DLD1 (cell line): ENCODE results near the gene EMILIN2.
"Not testable (repeated sequence)": the region's sequence is repeated elsewhere in the genome, so short reads cannot be mapped to it uniquely, and the experiment has no call there.

Experiments used
- in situ Hi-C: cut with HindIII; loops from 2 replicates; pipeline ENCODE4 v1.10.0; 2017; ENCODE audit warnings: low sequenced_read_pairs

EMILIN2 gene

DNA sequence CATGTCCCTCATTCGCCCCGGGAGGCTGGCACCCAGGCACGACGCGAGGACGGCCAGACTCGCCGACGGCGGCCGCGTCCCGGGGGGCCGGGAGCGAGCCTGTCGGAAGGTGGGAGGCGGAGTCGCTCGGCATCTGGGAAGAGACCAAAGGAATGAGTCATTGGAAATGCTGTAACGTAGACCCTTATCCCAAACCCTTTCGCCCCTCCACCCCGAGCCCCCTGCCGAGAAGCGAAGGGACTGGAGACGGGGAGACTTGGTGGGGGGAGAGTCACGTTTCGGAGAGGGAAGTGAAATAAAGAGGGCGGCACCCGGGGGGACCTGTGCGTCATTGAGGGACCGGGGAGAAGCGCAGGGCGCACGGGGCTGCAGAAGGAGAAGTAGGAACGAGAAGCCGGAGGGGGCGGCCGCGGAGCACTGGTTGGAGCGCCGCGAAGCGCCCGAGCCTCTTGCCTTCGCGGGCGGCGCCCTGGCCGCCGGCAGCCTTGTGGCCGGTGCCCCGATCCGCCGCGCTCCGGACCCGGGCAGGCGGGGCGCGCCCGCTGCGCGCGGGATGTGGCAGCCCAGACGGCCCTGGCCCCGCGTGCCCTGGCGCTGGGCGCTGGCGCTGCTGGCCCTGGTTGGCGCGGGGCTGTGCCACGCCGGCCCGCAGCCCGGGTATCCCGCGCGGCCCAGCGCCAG lies at the start of gene EMILIN2:
TSS of gene EMILIN2 (plus strand) at position 371 of the 681 bp plus-strand sequence. CDS start at position 554, 183 bp downstream.
- in situ Hi-C loops, result no loop called here

DNA sequence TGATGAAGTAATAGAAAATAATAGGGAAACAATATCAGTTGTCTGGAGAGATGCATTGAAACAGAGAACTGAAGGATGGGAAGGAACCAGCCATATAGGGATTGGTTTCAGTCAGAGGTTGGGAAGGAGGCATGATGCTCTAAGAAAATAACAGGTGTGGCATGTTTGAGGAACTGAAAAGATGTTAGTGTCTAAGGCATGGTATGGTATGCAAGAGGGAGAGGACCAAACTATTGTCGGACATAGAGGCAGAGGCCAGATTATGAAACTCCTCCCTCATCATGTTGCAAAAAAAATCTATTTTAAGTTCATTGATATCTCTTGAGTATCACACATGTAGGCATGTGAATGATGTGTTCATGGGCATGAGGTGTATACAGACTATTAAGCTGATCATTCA lies 48.9 kb upstream of the EMILIN2 start:
- in situ Hi-C loops, result no loop called here

- in situ Hi-C loops, result no loop called here
Observed at GRCh38 chr18:2799369-2799768, 47.4 kb upstream of the EMILIN2 start.

DNA sequence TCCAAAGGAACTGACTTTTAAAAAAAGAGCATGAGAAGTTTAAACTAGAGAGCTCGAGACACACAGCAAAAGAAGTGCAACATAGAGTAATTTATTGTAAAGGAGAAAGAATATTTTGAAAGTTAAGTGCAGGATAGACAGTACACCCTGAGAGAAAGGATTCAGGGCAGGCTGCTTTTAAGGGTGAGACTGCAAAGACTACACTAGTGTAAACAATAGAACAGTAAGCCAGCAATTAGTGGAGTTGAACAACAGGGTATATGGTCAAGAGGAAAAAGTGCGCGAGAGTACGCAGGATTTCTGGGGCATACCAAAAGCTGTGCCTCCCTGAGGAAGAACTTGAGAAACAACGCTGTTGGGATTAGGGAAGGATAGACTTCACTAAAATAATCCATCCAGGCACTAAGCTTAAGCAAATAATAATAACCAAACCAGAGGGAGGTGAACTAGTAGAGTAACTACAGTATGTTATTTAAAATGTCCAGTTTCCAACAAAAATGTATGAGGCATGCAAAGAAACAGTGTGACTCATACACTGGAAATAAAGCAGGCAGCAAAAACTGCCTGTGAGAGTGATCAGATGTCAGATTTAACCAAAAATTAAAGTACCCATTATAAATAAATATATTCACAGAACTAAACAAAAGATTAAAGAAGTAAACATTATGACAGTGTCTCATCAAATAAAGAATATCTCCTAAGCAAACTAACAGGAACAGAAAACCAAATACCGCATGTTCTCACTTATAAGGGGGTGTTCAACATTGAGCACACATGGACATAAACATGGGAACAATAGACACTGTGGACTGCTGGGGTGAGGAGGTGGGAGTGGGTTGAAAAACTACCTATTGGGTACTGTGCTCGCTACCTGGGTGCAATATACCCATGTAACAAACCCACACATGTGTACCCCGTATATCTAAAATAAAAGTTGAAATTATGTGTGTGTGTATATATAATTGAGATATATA lies 40.5 kb upstream of the EMILIN2 start:
- in situ Hi-C loops, result no loop called here

- in situ Hi-C loops, result not testable (repeated sequence)
Observed at GRCh38 chr18:2808640-2809039, 38.2 kb upstream of the EMILIN2 start.

DNA sequence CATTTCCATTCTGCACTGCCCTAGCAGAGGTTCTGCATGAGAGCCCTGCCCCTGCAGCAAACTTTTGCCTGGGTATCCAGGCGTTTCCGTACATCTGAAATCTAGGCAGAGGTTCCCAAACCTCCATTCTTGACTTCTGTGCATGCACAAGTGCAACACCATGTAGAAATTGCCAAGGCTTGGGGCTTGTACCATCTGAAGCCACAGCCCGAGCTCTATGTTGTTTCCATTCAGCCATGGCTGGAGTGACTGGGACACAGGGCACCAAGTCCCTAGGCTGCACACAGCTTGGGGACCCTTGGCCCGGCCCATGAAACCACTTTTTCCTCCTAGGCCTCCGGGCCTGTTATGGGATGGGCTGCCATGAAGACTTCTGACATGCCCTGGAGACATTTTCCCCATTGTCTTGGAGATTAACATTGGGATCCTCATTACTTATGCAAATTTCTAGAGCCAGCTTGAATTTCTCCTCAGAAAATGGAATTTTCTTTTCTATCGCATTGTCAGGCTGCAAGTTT lies 37.1 kb upstream of the EMILIN2 start:
- in situ Hi-C loops, result not testable (repeated sequence)

DNA sequence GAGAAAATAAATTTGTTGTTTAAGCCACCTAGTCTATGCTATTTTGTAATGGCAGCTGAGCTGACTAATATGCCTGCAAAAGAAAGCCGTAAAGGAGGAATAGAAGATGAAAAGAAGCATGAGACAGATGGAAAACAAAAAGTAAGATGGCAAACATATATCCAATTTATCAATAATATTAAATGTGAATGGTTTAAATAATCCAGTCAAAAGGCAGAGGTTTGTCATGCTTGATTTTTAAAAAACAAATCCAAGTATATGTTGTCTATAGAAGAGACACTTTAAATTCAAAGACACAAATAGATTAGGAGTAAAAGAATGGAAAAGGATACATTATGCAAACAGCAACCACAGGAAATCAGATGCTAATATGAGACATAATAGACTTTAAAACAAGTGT lies 35.4 kb upstream of the EMILIN2 start:
- in situ Hi-C loops, result no loop called here

GRCh38 chr18:2814928-2815327 lies 31.9 kb upstream of the EMILIN2 start:
- in situ Hi-C loops, result no loop called here

DNA sequence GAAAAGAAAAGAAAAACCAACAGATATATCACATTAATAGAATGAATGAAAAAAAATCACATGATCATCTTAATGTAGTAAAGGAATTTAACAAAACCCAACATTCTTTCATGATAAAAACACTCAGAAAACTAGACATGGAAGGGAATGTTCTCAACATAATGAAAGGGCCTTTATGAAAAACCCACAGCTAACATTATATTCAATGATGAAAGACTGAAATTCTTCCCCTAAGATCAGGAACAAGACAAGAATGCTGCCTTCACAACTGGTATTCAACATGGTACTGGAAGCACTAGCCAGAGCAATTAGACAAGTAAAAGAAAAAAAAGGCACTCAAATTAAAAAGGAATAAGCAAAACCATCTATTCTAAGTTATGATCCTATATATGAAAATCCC lies 28.5 kb upstream of the EMILIN2 start:
- in situ Hi-C loops, result no loop called here

DNA sequence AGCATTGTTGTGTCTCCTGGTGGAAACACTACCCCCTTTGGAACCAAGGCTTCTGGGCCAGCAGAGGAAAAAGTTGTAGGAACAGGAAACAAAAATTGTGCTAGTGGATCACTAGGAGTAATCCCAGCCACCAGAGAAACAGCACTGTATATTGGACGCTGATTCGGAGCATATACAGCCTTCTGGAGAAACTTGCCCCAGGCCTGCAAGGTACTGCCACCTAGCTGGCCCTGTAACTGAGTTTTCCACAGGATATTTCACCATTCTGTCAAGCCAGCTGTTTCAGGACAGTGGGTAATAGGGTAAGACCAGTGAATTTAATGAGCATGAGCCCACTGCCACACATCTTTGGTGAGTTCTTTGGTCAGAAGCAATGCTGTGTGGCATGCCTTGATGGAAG lies 25.1 kb upstream of the EMILIN2 start:
- in situ Hi-C loops, result no loop called here

GRCh38 chr18:2822213-2822921 lies 24.4 kb upstream of the EMILIN2 start:
- in situ Hi-C loops, result no loop called here

DNA sequence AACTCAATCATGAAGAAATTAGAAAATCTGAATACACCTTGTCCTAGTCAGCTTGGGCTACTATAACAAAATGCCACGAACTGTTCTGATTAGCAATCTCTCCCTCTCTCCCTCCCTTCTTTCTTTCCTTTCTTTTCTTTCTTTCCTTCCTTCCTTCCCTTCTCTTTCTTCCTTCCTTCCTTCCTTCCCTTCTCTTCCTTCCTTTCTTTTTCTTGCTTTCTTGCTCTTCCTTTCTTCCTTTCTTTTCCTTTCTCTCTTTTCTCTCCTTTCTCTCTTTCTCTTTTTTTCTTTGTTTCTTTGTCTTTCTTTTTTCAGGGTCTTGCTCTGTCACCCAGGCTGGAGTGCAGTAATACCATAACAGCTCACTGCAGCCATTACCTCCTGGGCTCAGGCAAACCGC lies 23.6 kb upstream of the EMILIN2 start:
- in situ Hi-C loops, result no loop called here

- in situ Hi-C loops, result no loop called here
Observed at GRCh38 chr18:2823966-2824365, 22.8 kb upstream of the EMILIN2 start.

DNA sequence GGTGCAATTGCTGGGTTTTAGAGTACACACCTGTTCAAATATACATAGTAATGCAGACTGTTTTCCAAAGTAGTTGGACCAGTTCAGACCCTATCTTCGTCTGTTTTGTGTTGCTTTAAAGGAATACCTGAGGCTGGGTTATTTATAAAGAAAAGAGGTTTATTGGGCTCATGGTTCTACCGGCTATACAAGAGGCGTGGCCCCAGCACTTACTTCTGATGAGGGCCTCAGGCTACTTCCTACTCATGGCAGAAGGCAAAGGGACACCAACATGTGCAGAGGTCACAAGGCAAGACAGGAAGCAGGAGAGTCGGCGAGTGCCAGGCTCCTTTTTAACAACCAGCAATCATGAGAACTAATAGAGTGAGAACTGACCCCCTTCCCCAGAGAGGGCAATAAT lies 21.9 kb upstream of the EMILIN2 start:
- in situ Hi-C loops, result no loop called here

- in situ Hi-C loops, result no loop called here
Observed at GRCh38 chr18:2825613-2826175, 21.1 kb upstream of the EMILIN2 start.

DNA sequence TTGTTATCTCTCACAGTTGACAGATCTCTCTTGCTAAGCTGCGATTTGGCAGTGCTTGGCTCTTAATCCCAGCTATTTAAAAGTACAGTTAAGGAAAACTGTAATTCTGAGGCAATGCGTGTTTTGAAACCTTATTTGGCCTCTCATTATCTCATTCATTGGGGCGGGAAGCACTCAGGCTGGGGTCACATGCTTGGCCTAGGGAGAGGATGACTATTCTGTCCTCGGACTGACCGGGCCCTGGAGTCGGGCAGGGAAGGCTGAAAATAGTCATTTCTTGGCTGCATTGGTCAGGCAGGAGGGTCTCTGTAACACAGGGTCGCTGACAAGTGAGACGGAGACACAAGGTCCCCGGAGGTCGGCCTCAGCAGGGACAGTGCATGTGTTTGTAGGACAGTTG lies 20.2 kb upstream of the EMILIN2 start:
- in situ Hi-C loops, result no loop called here

- in situ Hi-C loops, result no loop called here
Observed at GRCh38 chr18:2827061-2827460, 19.7 kb upstream of the EMILIN2 start.

DNA sequence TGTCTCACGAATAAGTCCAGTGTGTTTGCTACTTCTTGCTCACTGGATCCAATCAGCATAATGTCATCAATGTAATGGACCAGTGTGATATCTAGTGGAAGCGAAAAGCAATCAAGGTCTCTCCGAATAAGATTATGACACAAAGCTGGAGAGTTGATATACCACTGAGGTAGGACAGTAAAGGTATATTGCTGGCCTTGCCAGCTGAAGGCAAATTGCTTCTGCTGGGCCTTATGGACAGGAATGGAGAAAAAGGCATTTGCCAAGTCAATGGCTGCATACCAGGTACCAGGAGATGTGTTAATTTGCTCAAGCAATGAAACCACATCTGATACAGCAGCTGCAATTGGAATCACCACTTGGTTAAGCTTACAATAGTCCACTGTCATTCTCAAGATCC lies 10.7 kb upstream of the EMILIN2 start:
- in situ Hi-C loops, result not testable (repeated sequence)

DNA sequence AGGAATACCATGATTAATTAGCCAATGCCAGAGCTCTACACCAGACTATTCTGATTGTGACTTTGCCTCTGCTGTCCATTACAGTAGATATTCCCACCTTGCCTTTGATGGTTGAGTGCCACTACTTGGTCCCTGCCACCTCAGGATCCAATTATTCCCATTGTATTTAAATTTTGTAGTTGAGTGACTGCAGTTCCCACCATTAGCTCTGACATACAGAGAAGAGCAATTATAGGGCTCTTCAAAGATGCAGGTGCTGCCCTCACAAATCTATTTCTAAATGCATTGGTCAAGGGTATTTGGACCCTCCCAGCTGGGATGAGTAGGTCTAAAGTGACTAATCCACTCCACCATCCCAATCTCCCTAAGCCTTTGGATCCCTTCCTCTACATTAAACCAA lies 9.5 kb upstream of the EMILIN2 start:
- in situ Hi-C loops, result not testable (repeated sequence)

DNA sequence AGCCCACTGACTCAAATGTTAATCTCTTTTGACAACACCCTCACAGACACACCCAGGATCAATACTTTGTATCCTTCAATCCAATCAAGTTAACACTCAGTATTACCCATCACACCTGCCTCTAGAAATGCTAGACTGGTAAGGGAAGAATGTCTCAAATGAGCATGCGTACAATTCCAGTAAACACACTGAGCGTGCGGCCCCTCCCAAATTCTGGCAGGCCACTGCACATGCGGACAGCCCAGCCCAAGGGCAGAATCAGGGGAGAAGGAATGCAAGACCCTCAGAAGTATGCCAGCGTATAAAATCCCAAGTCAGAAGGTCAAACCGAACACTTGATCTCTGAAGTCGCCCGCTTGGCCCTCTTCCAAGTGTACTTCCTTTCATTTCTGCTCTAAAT lies 7.6 kb upstream of the EMILIN2 start:
- in situ Hi-C loops, result no loop called here

DNA sequence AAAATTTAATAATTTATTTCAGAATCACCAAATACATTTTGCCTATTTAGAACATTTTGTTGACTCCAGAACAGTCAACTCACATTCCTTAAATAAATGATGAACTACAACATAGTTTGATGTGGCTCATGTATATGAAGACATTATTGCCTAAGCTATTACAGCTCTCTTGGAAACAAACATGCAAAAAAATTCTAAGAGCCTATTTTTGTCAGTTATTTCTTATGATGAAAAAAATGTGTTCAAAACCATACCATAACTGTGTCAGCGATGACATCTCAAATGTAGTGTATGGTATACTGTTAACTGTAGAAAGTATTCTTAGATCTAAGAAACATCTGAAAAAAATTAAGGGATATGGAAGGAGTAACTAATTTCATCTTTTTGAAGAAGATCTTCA lies 6.3 kb upstream of the EMILIN2 start:
- in situ Hi-C loops, result no loop called here
